GM12873 (cell line): Measurements from ENCODE around the gene KCNAB1.

Experiments
- TF ChIP-seq, protein P1 (sequence below): IDR thresholded peaks from 2 replicates; pipeline ENCODE4 v1.5.1; 2012; ENCODE audit warnings: low read depth, mild to moderate bottlenecking, moderate library complexity, low read length, control low read depth; ENCODE audit not compliant: insufficient read depth; ENCODE audit errors: missing control alignments

Gene KCNAB1

DNA sequence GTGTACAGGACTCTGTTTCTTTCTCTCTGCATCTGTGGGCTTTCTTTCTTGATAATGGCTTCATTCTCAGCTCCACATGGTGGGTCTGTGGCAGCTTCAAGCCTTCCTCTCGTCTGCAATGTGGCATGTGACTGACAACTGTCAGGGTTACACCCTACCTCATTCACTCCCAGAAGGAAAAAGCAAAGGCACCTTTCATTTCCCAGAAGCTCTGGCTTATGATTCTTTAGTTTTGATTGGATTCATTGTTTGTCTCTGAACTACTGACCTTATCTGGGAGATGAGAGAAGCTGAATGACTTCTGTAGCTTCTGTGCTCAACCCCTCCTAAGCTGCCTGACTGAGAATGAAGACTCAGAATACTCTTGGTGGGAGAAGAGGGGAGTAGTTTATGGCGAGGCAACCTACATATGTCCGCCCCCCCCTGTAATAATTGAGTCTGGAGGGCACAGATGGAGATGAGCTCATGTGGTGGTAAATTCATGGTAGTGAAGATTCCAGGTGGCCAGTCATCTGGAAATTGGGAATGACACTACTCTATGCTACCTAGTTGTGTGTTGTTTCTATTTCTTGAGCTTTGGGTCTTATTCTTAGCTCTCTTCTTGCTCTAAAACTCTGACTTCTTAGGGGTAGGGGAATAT, 38.4 kb downstream of the KCNAB1 start:
- TF ChIP-seq, protein P1, sequence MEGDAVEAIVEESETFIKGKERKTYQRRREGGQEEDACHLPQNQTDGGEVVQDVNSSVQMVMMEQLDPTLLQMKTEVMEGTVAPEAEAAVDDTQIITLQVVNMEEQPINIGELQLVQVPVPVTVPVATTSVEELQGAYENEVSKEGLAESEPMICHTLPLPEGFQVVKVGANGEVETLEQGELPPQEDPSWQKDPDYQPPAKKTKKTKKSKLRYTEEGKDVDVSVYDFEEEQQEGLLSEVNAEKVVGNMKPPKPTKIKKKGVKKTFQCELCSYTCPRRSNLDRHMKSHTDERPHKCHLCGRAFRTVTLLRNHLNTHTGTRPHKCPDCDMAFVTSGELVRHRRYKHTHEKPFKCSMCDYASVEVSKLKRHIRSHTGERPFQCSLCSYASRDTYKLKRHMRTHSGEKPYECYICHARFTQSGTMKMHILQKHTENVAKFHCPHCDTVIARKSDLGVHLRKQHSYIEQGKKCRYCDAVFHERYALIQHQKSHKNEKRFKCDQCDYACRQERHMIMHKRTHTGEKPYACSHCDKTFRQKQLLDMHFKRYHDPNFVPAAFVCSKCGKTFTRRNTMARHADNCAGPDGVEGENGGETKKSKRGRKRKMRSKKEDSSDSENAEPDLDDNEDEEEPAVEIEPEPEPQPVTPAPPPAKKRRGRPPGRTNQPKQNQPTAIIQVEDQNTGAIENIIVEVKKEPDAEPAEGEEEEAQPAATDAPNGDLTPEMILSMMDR = no peak

DNA sequence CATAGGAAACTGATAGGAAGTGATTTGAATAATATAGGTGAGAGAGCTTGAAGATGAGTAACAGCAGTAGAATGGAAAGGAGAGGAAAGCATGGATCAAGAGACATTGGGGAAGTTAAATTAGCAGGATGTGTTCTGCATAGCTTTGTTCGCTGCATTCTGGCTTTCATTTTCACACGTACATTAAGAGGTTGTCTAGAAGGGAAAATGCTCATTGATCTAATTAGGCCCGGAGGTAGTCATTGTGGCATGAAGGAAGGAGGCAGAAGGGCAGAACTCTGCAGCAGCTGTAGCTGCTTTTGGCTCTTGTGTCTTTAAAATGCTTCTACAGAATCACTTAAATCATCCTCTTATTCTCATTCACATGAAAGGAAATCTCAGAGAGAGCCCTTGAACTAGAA, 40.3 kb downstream of the KCNAB1 start:
- TF ChIP-seq, protein P1 = no peak

DNA sequence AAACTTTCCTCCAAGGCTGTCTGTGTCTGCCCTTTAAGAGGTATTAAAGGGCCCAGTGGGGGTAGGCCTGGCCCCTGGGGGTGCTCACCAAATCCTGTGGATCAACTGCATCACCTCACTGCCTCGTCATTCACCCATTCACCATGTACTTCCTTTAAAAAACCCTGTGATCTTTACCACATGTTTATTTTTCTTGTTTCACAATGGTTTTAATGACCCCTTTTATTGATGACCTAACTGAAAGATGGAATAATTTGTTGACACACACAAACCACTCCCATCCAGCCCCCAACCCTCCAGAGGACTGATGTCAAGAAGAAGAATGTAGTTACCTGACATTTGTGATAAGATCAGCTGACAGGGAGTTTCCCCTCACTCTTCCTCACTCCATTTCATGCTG, 40.8 kb downstream of the KCNAB1 start:
- TF ChIP-seq, protein P1 = no peak

DNA sequence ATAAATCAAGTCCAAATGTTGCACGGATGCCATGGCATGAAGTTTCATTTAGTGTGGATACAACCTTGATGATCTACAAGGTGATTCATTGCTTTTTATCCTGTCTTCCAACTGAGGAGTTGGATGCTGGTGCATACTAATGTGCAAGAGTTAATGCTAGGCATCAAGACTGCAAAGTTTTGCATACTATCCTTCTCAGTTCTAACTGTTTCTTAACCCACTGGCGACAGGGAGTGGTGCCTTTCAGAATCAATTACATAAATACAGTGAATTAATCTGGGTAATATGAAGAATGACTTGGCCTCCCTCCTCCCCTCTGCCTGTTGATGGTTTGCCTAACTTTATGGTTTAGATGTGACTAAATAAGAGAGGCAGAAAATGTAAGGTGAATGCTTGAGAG, 43.5 kb downstream of the KCNAB1 start:
- TF ChIP-seq, protein P1 = no peak

DNA sequence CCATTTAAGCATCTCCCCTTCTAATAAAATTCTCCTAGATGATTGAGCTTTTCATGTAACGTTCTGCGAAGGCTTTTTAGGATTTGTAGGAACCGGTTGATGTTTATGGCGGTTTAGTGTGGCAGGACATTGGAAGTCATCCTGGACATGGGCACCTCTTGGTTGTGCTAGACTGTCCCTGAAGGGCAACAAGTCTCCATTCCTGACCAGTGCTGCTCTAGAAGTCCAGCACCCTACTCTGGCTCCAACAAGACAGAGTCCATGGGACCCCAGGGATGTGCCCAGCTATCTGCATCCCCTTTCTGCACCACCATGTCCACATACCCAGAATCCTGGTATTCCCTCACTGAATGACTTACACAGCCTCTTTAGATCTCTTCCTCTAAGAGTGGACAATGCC, 46.4 kb downstream of the KCNAB1 start:
- TF ChIP-seq, protein P1 = no peak

DNA sequence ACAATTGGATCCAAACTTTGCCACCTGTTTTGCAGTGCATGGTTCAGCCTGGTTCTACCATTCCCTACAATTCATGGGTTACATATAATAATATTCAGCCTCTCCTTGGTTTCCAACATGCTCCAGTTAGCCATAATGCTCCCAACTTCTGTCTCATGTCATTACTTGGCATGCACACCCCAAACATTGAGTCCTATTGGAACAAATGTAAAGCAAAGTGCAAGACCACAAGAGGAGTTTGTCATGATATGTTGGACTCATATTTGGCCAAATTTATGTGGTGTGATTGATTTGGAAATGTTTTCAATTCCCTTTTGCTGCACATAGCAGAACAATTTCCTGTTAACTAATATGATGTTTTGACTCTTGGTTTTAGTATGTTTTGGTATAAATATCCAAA, 50.2 kb downstream of the KCNAB1 start:
- TF ChIP-seq, protein P1 = no peak

DNA sequence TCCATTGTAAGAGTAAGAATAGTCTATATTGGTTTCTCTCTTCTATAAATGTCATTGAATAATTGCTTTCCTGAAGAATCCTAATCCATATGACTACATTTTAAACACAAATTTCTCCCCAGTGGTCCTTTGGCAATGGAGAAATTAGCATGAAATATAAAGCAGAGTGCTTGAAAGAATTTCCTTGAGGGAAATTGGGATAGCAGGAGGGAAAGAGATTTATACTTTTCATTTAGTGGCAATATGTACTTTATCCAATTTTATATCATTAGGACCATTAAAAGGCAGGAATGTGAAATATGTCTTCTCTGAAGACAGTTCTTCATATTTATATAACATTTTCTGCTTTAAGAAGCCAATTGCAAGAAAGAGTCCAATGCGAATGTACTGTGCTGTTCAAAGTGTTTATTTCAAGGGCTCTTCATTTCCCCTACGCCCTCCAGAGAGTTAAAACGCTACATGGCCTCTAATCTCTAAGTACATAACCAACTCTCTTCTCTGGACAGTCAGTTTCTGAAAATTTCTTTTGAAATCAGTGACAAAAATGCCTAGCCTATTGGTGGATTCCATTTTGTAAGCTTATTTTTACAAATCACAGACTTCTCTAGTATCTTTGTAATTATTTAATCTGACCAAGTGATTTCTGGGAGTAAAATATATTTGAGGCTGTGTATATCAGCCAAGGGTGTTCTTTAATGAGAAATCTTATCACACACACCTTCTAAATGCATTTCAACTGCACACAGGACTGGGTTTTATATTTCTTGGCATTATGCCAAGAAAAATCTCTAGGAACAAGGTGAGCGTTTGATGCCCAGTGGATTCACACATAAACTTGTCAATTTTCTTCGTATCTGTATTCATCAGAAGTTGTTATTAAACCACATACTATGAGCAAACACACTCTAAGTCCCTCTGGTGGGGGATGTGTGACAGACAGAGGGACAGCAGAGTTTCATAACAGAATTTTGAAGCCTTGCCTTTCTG, 51.2 kb downstream of the KCNAB1 start:
- TF ChIP-seq, protein P1 = no peak
